Neural progenitor cell (in vitro differentiated cells): ENCODE results near the gene MLKL. TPM values are rescaled to one million over a fixed set of nuclear protein-coding genes. Genes with fewer than 3 reads are reported as not detected.

ENCODE experiments used
- DNase-seq: peaks from one replicate; pipeline ENCODE4 v3.0.0-alpha.2; 2016; ENCODE audit warnings: low spot score
- H2AFZ ChIP-seq: fragments of 200-600 bp; sonication (generic); replicated peaks from 2 replicates; pipeline ENCODE4 v1.6.1; 2016; ENCODE audit warnings: antibody characterized with exemption
- H3F3A ChIP-seq: fragments of 200-600 bp; sonication (generic); 2 replicates; pipeline ENCODE4 v1.6.1; 2016; ENCODE audit warnings: antibody characterized with exemption, low read depth
- H3K27ac ChIP-seq: fragments of 200-600 bp; sonication (generic); 2 replicates; pipeline ENCODE4 v1.5.1; 2016; ENCODE audit warnings: mild to moderate bottlenecking
- H3K27me3 ChIP-seq: fragments of 200-600 bp; sonication (generic); 2 replicates; pipeline ENCODE4 v1.6.1; 2016; ENCODE audit warnings: mild to moderate bottlenecking, moderate library complexity
- H3K36me3 ChIP-seq: fragments of 200-600 bp; sonication (generic); 2 replicates; pipeline ENCODE4 v1.5.1; 2016
- H3K4me1 ChIP-seq: fragments of 200-600 bp; sonication (generic); 2 replicates; pipeline ENCODE4 v1.6.1; 2016; ENCODE audit warnings: mixed run types
- H3K4me2 ChIP-seq: fragments of 200-600 bp; sonication (generic); 2 replicates; pipeline ENCODE4 v1.6.1; 2016
- H3K4me3 ChIP-seq: fragments of 200-600 bp; sonication (generic); 2 replicates; pipeline ENCODE4 v1.5.1; 2016
- H3K79me2 ChIP-seq: fragments of 200-600 bp; sonication (generic); 2 replicates; pipeline ENCODE4 v1.6.1; 2016; ENCODE audit warnings: low read depth
- H3K9ac ChIP-seq: fragments of 200-600 bp; sonication (generic); 2 replicates; pipeline ENCODE4 v1.6.1; 2016
- H3K9me3 ChIP-seq: fragments of 200-600 bp; sonication (generic); 2 replicates; pipeline ENCODE4 v1.5.1; 2016; ENCODE audit warnings: low read depth
- H4K20me1 ChIP-seq: fragments of 200-600 bp; sonication (generic); 2 replicates; pipeline ENCODE4 v1.6.1; 2016; ENCODE audit warnings: low read depth
- H3K27ac Mint-ChIP-seq: 3 replicates; pipeline ENCODE4 v1.8.0; 2021; ENCODE audit warnings: mixed read lengths
- H3K27me3 Mint-ChIP-seq: 2 replicates; pipeline ENCODE4 v1.8.0; 2022; ENCODE audit warnings: low read depth, mild to moderate bottlenecking, inconsistent platforms, moderate library complexity, mixed read lengths; ENCODE audit not compliant: insufficient read depth
- H3K36me3 Mint-ChIP-seq: 3 replicates; pipeline ENCODE4 v1.8.0; 2021; ENCODE audit warnings: mixed read lengths
- H3K4me1 Mint-ChIP-seq: 3 replicates; pipeline ENCODE4 v1.8.0; 2021; ENCODE audit warnings: mixed read lengths
- H3K4me3 Mint-ChIP-seq: 3 replicates; pipeline ENCODE4 v1.8.0; 2021; ENCODE audit warnings: mild to moderate bottlenecking, moderate library complexity, mixed read lengths
- H3K9me3 Mint-ChIP-seq: 3 replicates; pipeline ENCODE4 v1.8.0; 2020; ENCODE audit warnings: mixed read lengths
- CTCF ChIP-seq: fragments of 200-600 bp; sonication (generic); IDR thresholded peaks from 2 replicates; pipeline ENCODE4 v1.5.1; 2017; ENCODE audit warnings: antibody characterized with exemption, mild to moderate bottlenecking
- EZH2 ChIP-seq: fragments of 200-600 bp; sonication (generic); IDR thresholded peaks from 2 replicates; pipeline ENCODE4 v1.6.1; 2017; ENCODE audit warnings: antibody characterized with exemption, mild to moderate bottlenecking, moderate library complexity
- EZH2phosphoT487 ChIP-seq: fragments of 200-600 bp; sonication (generic); IDR thresholded peaks from 2 replicates; pipeline ENCODE4 v1.6.1; 2017; ENCODE audit warnings: antibody characterized with exemption
- total RNA-seq: library from RNA; depleted of rRNA; stranded (reverse); fragments of >200 nt; gene quantifications from 2 replicates; pipeline ENCODE4 v1.2.3, GENCODE V29; 2015; ENCODE audit warnings: low replicate concordance

MLKL gene
- total RNA-seq, 1 donor from 2014 or later = 0.04 TPM

- Mint-ChIP-seq H3K27ac (peak overlapping the region; percentile 73), H3K36me3 (no peaks in the 10 kb centered on the region), H3K9me3 (no peaks in the 10 kb centered on the region), H3K4me1 (peaks cover 15% of the 10 kb centered on the region), H3K27me3 (peaks cover 14% of the 10 kb centered on the region), H3K4me3 (no peak overlapping the region)
- Histone ChIP-seq H4K20me1 (no peaks in the 10 kb centered on the region), H3K27me3 (no peaks in the 10 kb centered on the region), H2AFZ (no peak overlapping the region), H3K4me2 (no peak overlapping the region), H3K4me1 (peaks cover 26% of the 10 kb centered on the region), H3K9me3 (no peaks in the 10 kb centered on the region), H3K4me3 (no peak overlapping the region), H3K79me2 (no peaks in the 10 kb centered on the region), H3K36me3 (no peaks in the 10 kb centered on the region), H3K27ac (no peak overlapping the region), H3F3A (peaks cover 16% of the 10 kb centered on the region), H3K9ac (no peak overlapping the region)
- DNase-seq = no peak
- TF ChIP-seq CTCF (no peak), EZH2phosphoT487 (no peak), EZH2 (no peak)
Observed at GRCh38 chr16:74747716-74748615, 47.3 kb upstream of the MLKL start.

- Histone ChIP-seq H3K9me3 (no peaks in the 10 kb centered on the region), H3K4me3 (no peak overlapping the region), H3K4me1 (peaks cover 26% of the 10 kb centered on the region), H3K4me2 (no peak overlapping the region), H2AFZ (no peak overlapping the region), H3F3A (peaks cover 16% of the 10 kb centered on the region), H3K36me3 (no peaks in the 10 kb centered on the region), H3K79me2 (no peaks in the 10 kb centered on the region), H3K27ac (no peak overlapping the region), H3K9ac (no peak overlapping the region), H4K20me1 (no peaks in the 10 kb centered on the region), H3K27me3 (no peaks in the 10 kb centered on the region)
- TF ChIP-seq EZH2phosphoT487 (no peak), CTCF (no peak), EZH2 (no peak)
- H3K36me3 Mint-ChIP-seq = no peaks in the 10 kb centered on the region
- peaks cover 22% of the 10 kb centered on the region for H3K4me1 Mint-ChIP-seq
- H3K9me3 Mint-ChIP-seq = no peaks in the 10 kb centered on the region
- H3K4me3 Mint-ChIP-seq = no peak overlapping the region
- DNase-seq = no peak
- no peak overlapping the region for H3K27ac Mint-ChIP-seq
- H3K27me3 Mint-ChIP-seq = peaks cover 9% of the 10 kb centered on the region
Observed at GRCh38 chr16:74745926-74746325, 45.3 kb upstream of the MLKL start.

GRCh38 chr16:74745109-74745615 lies 44.5 kb upstream of the MLKL start:
- no peak overlapping the region for H2AFZ ChIP-seq
- peaks cover 24% of the 10 kb centered on the region for H3K4me1 ChIP-seq
- H3K4me1 Mint-ChIP-seq = peaks cover 22% of the 10 kb centered on the region
- H3K4me3 ChIP-seq = no peak overlapping the region
- H3K27me3 ChIP-seq = no peaks in the 10 kb centered on the region
- no peak for DNase-seq
- TF ChIP-seq EZH2 = no peak
- TF ChIP-seq EZH2phosphoT487 = no peak
- no peak for TF ChIP-seq CTCF
- no peaks in the 10 kb centered on the region for H4K20me1 ChIP-seq
- peaks cover 9% of the 10 kb centered on the region for H3K27me3 Mint-ChIP-seq
- no peak overlapping the region for H3K9ac ChIP-seq
- H3K36me3 Mint-ChIP-seq = no peaks in the 10 kb centered on the region
- no peaks in the 10 kb centered on the region for H3K36me3 ChIP-seq
- no peaks in the 10 kb centered on the region for H3K79me2 ChIP-seq
- H3K4me3 Mint-ChIP-seq = no peak overlapping the region
- no peaks in the 10 kb centered on the region for H3K9me3 Mint-ChIP-seq
- H3F3A ChIP-seq = peaks cover 14% of the 10 kb centered on the region
- H3K27ac ChIP-seq = no peak overlapping the region
- no peaks in the 10 kb centered on the region for H3K9me3 ChIP-seq
- H3K27ac Mint-ChIP-seq = no peak overlapping the region
- no peak overlapping the region for H3K4me2 ChIP-seq
